ENCODE results near the gene LRR1. TPM values are rescaled to one million over a fixed set of nuclear protein-coding genes. Genes with fewer than 3 reads are reported as not detected.

LRR1 gene, protein sequence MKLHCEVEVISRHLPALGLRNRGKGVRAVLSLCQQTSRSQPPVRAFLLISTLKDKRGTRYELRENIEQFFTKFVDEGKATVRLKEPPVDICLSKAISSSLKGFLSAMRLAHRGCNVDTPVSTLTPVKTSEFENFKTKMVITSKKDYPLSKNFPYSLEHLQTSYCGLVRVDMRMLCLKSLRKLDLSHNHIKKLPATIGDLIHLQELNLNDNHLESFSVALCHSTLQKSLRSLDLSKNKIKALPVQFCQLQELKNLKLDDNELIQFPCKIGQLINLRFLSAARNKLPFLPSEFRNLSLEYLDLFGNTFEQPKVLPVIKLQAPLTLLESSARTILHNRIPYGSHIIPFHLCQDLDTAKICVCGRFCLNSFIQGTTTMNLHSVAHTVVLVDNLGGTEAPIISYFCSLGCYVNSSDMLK
- 10 to 100 TPM in 5 of 9 donors, 1 to 10 TPM in 4; 7.4 to 20.9 (median 10.5) TPM for total RNA-seq
- 10 to 100 TPM in 1 of 3 donors, 1 to 10 TPM in 2; 4.7 to 10.3 (median 5.7) TPM for polyA plus RNA-seq
- long read RNA-seq, donor 1, transcript LRR1-202 (3 exons, 957 nt), result major isoform, 5 of 637 reads
- long read RNA-seq, donor 1, partial matches to known transcripts, result 624 of 637 reads
- long read RNA-seq, donor 1, other reads (novel, unspliced or antisense), result 6 of 637 reads
- long read RNA-seq, donor 2, result 0 reads
- long read RNA-seq, donor 3, partial matches to known transcripts, result 0 of 4 reads
- long read RNA-seq, donor 3, other reads (novel, unspliced or antisense), result 0 of 4 reads
- long read RNA-seq, donor 4, partial matches to known transcripts, result 2 of 12 reads
- long read RNA-seq, donor 4, other reads (novel, unspliced or antisense), result 3 of 12 reads
- long read RNA-seq, donor 5, partial matches to known transcripts, result 1 of 14 reads
- long read RNA-seq, donor 5, other reads (novel, unspliced or antisense), result 7 of 14 reads
- long read RNA-seq, donor 6, partial matches to known transcripts, result 0 of 6 reads
- long read RNA-seq, donor 6, other reads (novel, unspliced or antisense), result 2 of 6 reads
- long read RNA-seq, donor 7, partial matches to known transcripts, result 232 of 604 reads
- long read RNA-seq, donor 7, other reads (novel, unspliced or antisense), result 368 of 604 reads
- long read RNA-seq, donor 8, partial matches to known transcripts, result 0 of 4 reads
- long read RNA-seq, donor 8, other reads (novel, unspliced or antisense), result 0 of 4 reads
- long read RNA-seq, donor 9, partial matches to known transcripts, result 541 of 544 reads
- long read RNA-seq, donor 9, other reads (novel, unspliced or antisense), result 0 of 544 reads
- long read RNA-seq, donor 10, partial matches to known transcripts, result 0 of 3 reads
- long read RNA-seq, donor 10, other reads (novel, unspliced or antisense), result 0 of 3 reads

GRCh38 chr14:49598485-49599300, at the start of gene LRR1:
LRR1 (plus strand) TSS chr14:49598940; CDS start chr14:49599021, 81 bp downstream.
- TF ChIP-seq, protein P1, sequence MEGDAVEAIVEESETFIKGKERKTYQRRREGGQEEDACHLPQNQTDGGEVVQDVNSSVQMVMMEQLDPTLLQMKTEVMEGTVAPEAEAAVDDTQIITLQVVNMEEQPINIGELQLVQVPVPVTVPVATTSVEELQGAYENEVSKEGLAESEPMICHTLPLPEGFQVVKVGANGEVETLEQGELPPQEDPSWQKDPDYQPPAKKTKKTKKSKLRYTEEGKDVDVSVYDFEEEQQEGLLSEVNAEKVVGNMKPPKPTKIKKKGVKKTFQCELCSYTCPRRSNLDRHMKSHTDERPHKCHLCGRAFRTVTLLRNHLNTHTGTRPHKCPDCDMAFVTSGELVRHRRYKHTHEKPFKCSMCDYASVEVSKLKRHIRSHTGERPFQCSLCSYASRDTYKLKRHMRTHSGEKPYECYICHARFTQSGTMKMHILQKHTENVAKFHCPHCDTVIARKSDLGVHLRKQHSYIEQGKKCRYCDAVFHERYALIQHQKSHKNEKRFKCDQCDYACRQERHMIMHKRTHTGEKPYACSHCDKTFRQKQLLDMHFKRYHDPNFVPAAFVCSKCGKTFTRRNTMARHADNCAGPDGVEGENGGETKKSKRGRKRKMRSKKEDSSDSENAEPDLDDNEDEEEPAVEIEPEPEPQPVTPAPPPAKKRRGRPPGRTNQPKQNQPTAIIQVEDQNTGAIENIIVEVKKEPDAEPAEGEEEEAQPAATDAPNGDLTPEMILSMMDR (IDR thresholded peaks at IDR 0.05), result peak in 2 of 6 experiments; percentile 26 to 33
- peak in 1 of 2 donors; percentile 81 for TF ChIP-seq POLR2A (IDR thresholded peaks at IDR 0.05)

GRCh38 chr14:49549446-49549845, 49.3 kb upstream of the LRR1 start:
- Histone ChIP-seq H3K27me3 (no peaks in the 10 kb centered on the region), H3K4me3 (no peak overlapping the region), H3K36me3 (replicated peaks in 1 of 2) (no peaks in the 10 kb centered on the region), H3K27ac (no peak overlapping the region), H3K9me3 (replicated peaks in 1 of 3) (no peaks in the 10 kb centered on the region), H3K4me1 (replicated peaks in 1 of 2) (no peaks in the 10 kb centered on the region)
- TF ChIP-seq, protein P1 (IDR thresholded peaks at IDR 0.05), result no peak
- no peak for TF ChIP-seq POLR2A (IDR thresholded peaks at IDR 0.05)
- WGBS, 4 donors, result 35 to 64% (median 39%) methylated on average over 1 of the region's 1 CpG
- intact Hi-C loops (cut with DNase I), result no loop called here
- no peak for DNase-seq

More at GRCh38 chr14:49598485-49599300, at the start of gene LRR1:
- peaks cover 14 to 26% of the 10 kb centered on the region in 2 donors for H3K4me1 ChIP-seq (replicated peaks in 1 of 2)
- peak within 1 kb of the TSS; percentile 64 to 93 (median 81) for H3K4me3 ChIP-seq
- intact Hi-C loops (cut with DNase I), result no loop called here
- peak; percentile 84 to 91 (median 85) for DNase-seq
- WGBS, 4 donors, result 0 to 1% (median 1%) methylated on average over 10 to 77 of the region's 77 CpGs
- no peaks in the 10 kb centered on the region for H3K9me3 ChIP-seq (replicated peaks in 1 of 3)
- no peaks in the 10 kb centered on the region for H3K36me3 ChIP-seq (replicated peaks in 1 of 2)
- H3K27me3 ChIP-seq, result no peaks in the 10 kb centered on the region
- peak within 1 kb of the TSS; percentile 92 to 98 (median 95) for H3K27ac ChIP-seq

- Histone ChIP-seq H3K4me1 (replicated peaks in 1 of 2) (no peaks in the 10 kb centered on the region), H3K27me3 (no peaks in the 10 kb centered on the region), H3K27ac (no peak overlapping the region), H3K9me3 (replicated peaks in 1 of 3) (no peaks in the 10 kb centered on the region), H3K4me3 (no peak overlapping the region), H3K36me3 (replicated peaks in 1 of 2) (no peaks in the 10 kb centered on the region)
- intact Hi-C loops (cut with DNase I), result no loop called here
- 67 to 79% (median 73%) methylated on average over 4 of the region's 4 CpGs for WGBS, 4 donors
- DNase-seq, result no peak
- TF ChIP-seq, protein P1 (IDR thresholded peaks at IDR 0.05), result no peak
- no peak for TF ChIP-seq POLR2A (IDR thresholded peaks at IDR 0.05)
These were observed 48.9 kb upstream of the LRR1 start for GRCh38 chr14:49549881-49550280.

Data from adrenal gland (tissue), 19 donors.